IMR-90 (cell line): ENCODE measurements around the gene NAA38. TPM values are rescaled to one million over a fixed set of nuclear protein-coding genes. Genes with fewer than 3 reads are reported as not detected.
A peak's percentile ranks its signal among the peaks of the same experiment; 100 is the strongest.

Source experiments
- ATAC-seq: fragments of 200-7000 bp; cut with Tn5 transposase; 2 replicates; pipeline ENCODE4 v1.9.1; 2020; ENCODE audit warnings: low read depth, mild to moderate bottlenecking, moderate library complexity
- BruUV-seq: library from RNA; stranded (reverse); fragments of 400-500 nt; replicated peaks from 2 replicates; lab custom pipeline; 2021; lab: Mats Ljungman, UMichigan
- CTCF ChIA-PET: fragments of 300-600 bp; formaldehyde crosslinking; extraction: SDS; loops from one replicate; lab custom pipeline; 2021; ENCODE audit warnings: antibody characterized with exemption; lab: Yijun Ruan, JAX
- POLR2A ChIA-PET: fragments of 300-600 bp; sonication (Branson Sonifier 250); formaldehyde crosslinking; loops from one replicate; lab custom pipeline; 2022; ENCODE audit warnings: antibody characterized with exemption; ENCODE audit not compliant: unreplicated experiment; lab: Charles Lee
- DNase-seq: peaks from one replicate; pipeline ENCODE4 v3.0.0; 2013
- H2AFZ ChIP-seq: replicated peaks from 2 replicates; pipeline ENCODE3; 2013; ENCODE audit warnings: low read length, mild to moderate bottlenecking; ENCODE audit not compliant: poor library complexity
- H2AK5ac ChIP-seq: 2 replicates; pipeline ENCODE4 v1.6.1; 2013; ENCODE audit warnings: low read depth, low read length, inconsistent platforms
- H2AK9ac ChIP-seq: replicated peaks from 2 replicates; pipeline ENCODE3; 2013; ENCODE audit warnings: mild to moderate bottlenecking, low read depth, low read length, moderate library complexity; ENCODE audit not compliant: poor library complexity
- H2BK120ac ChIP-seq: 2 replicates; pipeline ENCODE4 v1.6.1; 2013; ENCODE audit warnings: low read depth, low read length, inconsistent platforms
- H2BK15ac ChIP-seq: 3 replicates; pipeline ENCODE4 v1.6.1; 2013; ENCODE audit warnings: low read depth, low read length, inconsistent platforms
- H2BK20ac ChIP-seq: 2 replicates; pipeline ENCODE4 v1.6.1; 2013; ENCODE audit warnings: low read depth, mild to moderate bottlenecking, inconsistent platforms, low read length, moderate library complexity
- H2BK5ac ChIP-seq: 2 replicates; pipeline ENCODE4 v1.6.1; 2013; ENCODE audit warnings: mild to moderate bottlenecking, low read depth, low read length, inconsistent platforms; ENCODE audit not compliant: poor library complexity, severe bottlenecking
- H3K14ac ChIP-seq: replicated peaks from 2 replicates; pipeline ENCODE4 v1.6.1; 2013; ENCODE audit warnings: low read depth, low read length, inconsistent platforms
- H3K18ac ChIP-seq: 2 replicates; pipeline ENCODE4 v1.6.1; 2013; ENCODE audit warnings: low read depth, low read length, control low read depth
- H3K23ac ChIP-seq: 2 replicates; pipeline ENCODE4 v1.6.1; 2013; ENCODE audit warnings: low read depth, low read length, inconsistent platforms
- H3K27ac ChIP-seq: 2 replicates; pipeline ENCODE4 v1.5.1; 2013; ENCODE audit warnings: mild to moderate bottlenecking, control low read depth, low read length; ENCODE audit not compliant: insufficient read depth
- H3K27me3 ChIP-seq: 2 replicates; pipeline ENCODE4 v1.6.1; 2013; ENCODE audit warnings: low read length; ENCODE audit not compliant: control insufficient read depth, insufficient read depth
- H3K36me3 ChIP-seq: 2 replicates; pipeline ENCODE4 v1.6.1; 2013; ENCODE audit warnings: low read length, mixed read lengths; ENCODE audit not compliant: control insufficient read depth, insufficient read depth
- H3K4ac ChIP-seq: 2 replicates; pipeline ENCODE4 v1.6.1; 2013; ENCODE audit warnings: low read depth, low read length, inconsistent platforms
- H3K4me1 ChIP-seq: 2 replicates; pipeline ENCODE4 v1.6.1; 2013; ENCODE audit warnings: low read length, mixed read lengths; ENCODE audit not compliant: control insufficient read depth, insufficient read depth
- H3K4me2 ChIP-seq: 2 replicates; pipeline ENCODE4 v1.6.1; 2013; ENCODE audit warnings: low read depth, mild to moderate bottlenecking, control low read depth, low read length, moderate library complexity
- H3K4me3 ChIP-seq: 2 replicates; pipeline ENCODE4 v1.5.1; 2013; ENCODE audit warnings: low read depth, mild to moderate bottlenecking, control low read depth, low read length, moderate library complexity; ENCODE audit not compliant: insufficient read depth
- H3K56ac ChIP-seq: 2 replicates; pipeline ENCODE4 v1.6.1; 2013; ENCODE audit warnings: low read length, inconsistent platforms; ENCODE audit not compliant: insufficient read depth; ENCODE audit errors: extremely low read depth
- H3K79me1 ChIP-seq, 2 experiments: 2 replicates each; pipeline ENCODE4 v1.6.1; 2013; ENCODE audit warnings: low read length in 2 of 2, inconsistent platforms in 1 of 2, low read depth in 1 of 2
- H3K9ac ChIP-seq: 2 replicates; pipeline ENCODE4 v1.6.1; 2013; ENCODE audit warnings: low read depth, low read length, control low read depth
- H3K9me1 ChIP-seq: 2 replicates; pipeline ENCODE4 v1.6.1; 2013; ENCODE audit warnings: low read length, inconsistent platforms; ENCODE audit not compliant: insufficient read depth
- H3K9me3 ChIP-seq: 2 replicates; pipeline ENCODE4 v1.6.1; 2013; ENCODE audit warnings: low read length; ENCODE audit not compliant: control insufficient read depth, insufficient read depth
- H4K20me1 ChIP-seq: 2 replicates; pipeline ENCODE4 v1.6.1; 2013; ENCODE audit warnings: low read length, inconsistent platforms; ENCODE audit not compliant: insufficient read depth
- H4K5ac ChIP-seq: 2 replicates; pipeline ENCODE4 v1.6.1; 2013; ENCODE audit warnings: mild to moderate bottlenecking, low read depth, low read length, control low read depth
- H4K8ac ChIP-seq, 2 experiments: 2 replicates each; pipeline ENCODE4 v1.6.1; 2013; ENCODE audit warnings: low read depth in 2 of 2, low read length in 2 of 2, control low read depth in 1 of 2, inconsistent platforms in 1 of 2
- H4K91ac ChIP-seq: 2 replicates; pipeline ENCODE4 v1.6.1; 2013; ENCODE audit warnings: low read depth, low read length, inconsistent platforms; ENCODE audit not compliant: insufficient read depth
- FOS ChIP-seq: fragments of 150-350 bp; IDR thresholded peaks from 2 replicates; pipeline ENCODE4 v1.6.1; 2016; ENCODE audit warnings: low read depth, low read length
- MAFK ChIP-seq: IDR thresholded peaks from 2 replicates; pipeline ENCODE4 v1.6.1; 2012; ENCODE audit warnings: low read depth, low read length, improper control_type of control experiment
- MAZ ChIP-seq: IDR thresholded peaks from 2 replicates; pipeline ENCODE4 v1.6.1; 2012; ENCODE audit warnings: low read depth, mild to moderate bottlenecking, low read length, improper control_type of control experiment, moderate library complexity, borderline replicate concordance
- WGBS, 2 experiments: methylation state at CpG; one replicate each; pipeline versions ENCODE4 v1.1.5 to v1.1.7; 2013; ENCODE audit warnings: missing lambda C conversion rate in 2 of 2; ENCODE audit not compliant: insufficient read length in 1 of 2; ENCODE audit errors: extremely low coverage in 2 of 2; 5-methylcytosine and 5-hydroxymethylcytosine counted together
- dilution Hi-C: fragments of 300-500 bp; cut with HindIII; formaldehyde crosslinking; loops from one replicate; pipeline ENCODE4 v1.14.3; 2018; ENCODE audit warnings: low sequenced_read_pairs; ENCODE audit not compliant: unreplicated experiment
- in situ Hi-C: fragments of 300-500 bp; cut with MboI; formaldehyde crosslinking; loops from 3 replicates; pipeline ENCODE4 v1.14.3; 2019; ENCODE audit warnings: low sequenced_read_pairs, inconsistent platforms, mixed read lengths
- intact Hi-C: fragments of 100-400 bp; cut with micrococcal nuclease; formaldehyde crosslinking; loops from 2 replicates; pipeline ENCODE4 v1.10.0; 2022
- polyA plus RNA-seq, 3 experiments: library from polyadenylated mRNA; depleted of rRNA; stranded (reverse); fragments of >200 nt; gene quantifications; 2 replicates each; pipeline ENCODE4 v1.2.3, GENCODE V29; 2012; ENCODE audit warnings: low replicate concordance in 1 of 3
- total RNA-seq: library from RNA; depleted of rRNA; stranded (reverse); fragments of >200 nt; gene quantifications from 2 replicates; pipeline ENCODE4 v1.2.3, GENCODE V29; 2012

The NAA38 gene
- total and polyA plus RNA-seq, 2 of the 4 experiments (the other 2 are of a cell fraction) = 40.7 to 76.8 TPM

GRCh38 chr17:7880076-7880868, 22.9 kb upstream of the NAA38 start (continued):
- TF ChIP-seq MAZ = no peak

- Histone ChIP-seq H2AFZ (no peak overlapping the region), H3K27me3 (no peaks in the 10 kb centered on the region), H3K79me1 (peaks cover 10 to 31% of the 10 kb centered on the region in 2 experiments), H2BK5ac (no peak overlapping the region), H3K9ac (no peak overlapping the region), H4K5ac (no peak overlapping the region), H2BK120ac (no peak overlapping the region), H4K20me1 (no peaks in the 10 kb centered on the region), H2AK9ac (no peak overlapping the region), H3K4me3 (no peak overlapping the region), H3K9me1 (peaks cover 5% of the 10 kb centered on the region; the same call in 1 of the 2 replicates), H3K4ac (no peak overlapping the region), H3K23ac (no peak overlapping the region), H3K4me2 (no peak overlapping the region), H3K56ac (no peak overlapping the region), H3K27ac (no peak overlapping the region), H4K8ac (no peak overlapping the region), H3K4me1 (peaks cover 8% of the 10 kb centered on the region; the same call in 1 of the 2 replicates), H2BK15ac (no peak overlapping the region), H2BK20ac (no peak overlapping the region), H3K14ac (no peak overlapping the region), H3K9me3 (no peaks in the 10 kb centered on the region), H3K18ac (no peak overlapping the region), H3K36me3 (peaks cover 19% of the 10 kb centered on the region), H2AK5ac (no peak overlapping the region), H4K91ac (no peak overlapping the region)
- intact Hi-C loops (no loop called here), in situ Hi-C loops (no loop called here), dilution Hi-C loops (no loop called here)
- ChIA-PET POLR2A (no interaction called here), CTCF (interaction anchor here (0.6 to 0.7 kb wide), 2 partner anchors 27 to 35 kb away, joined by 3 read pairs; no protein-coding TSS in a partner anchor)
- ATAC-seq (no peak), DNase-seq (no peak)
- no TSS peak for BruUV-seq
- TF ChIP-seq MAFK (peak; percentile 35; the same call in 1 of the 2 replicates), FOS (no peak)
- WGBS, 2 experiments = no CpG with 5 or more reads among the region's 7 CpGs
These were observed 20.9 kb upstream of the NAA38 start for GRCh38 chr17:7878234-7878633.
